NB4 (cell line): ENCODE results near the gene CLASRP.

Experiments used
- DNase-seq: peaks from one replicate; pipeline ENCODE4 v3.0.0; 2010; ENCODE audit warnings: low read depth
- H3K4me3 ChIP-seq: one replicate; pipeline ENCODE4 v1.5.1; 2011; ENCODE audit warnings: mild to moderate bottlenecking, low read depth, low read length, moderate library complexity
- CTCF ChIP-seq: IDR thresholded peaks from one replicate; pipeline ENCODE4 v1.5.1; 2012; ENCODE audit warnings: low read depth, low read length
- MYC ChIP-seq: IDR thresholded peaks from 2 replicates; pipeline ENCODE4 v1.6.1; 2011; ENCODE audit warnings: low read depth, low read length
- POLR2A ChIP-seq: IDR thresholded peaks from 2 replicates; pipeline ENCODE4 v1.6.1; 2011; ENCODE audit warnings: mild to moderate bottlenecking; ENCODE audit not compliant: insufficient read length; ENCODE audit errors: extremely low read depth
- TF ChIP-seq, protein P1 (sequence below): IDR thresholded peaks from 2 replicates; pipeline ENCODE4 v1.6.1; 2011; ENCODE audit warnings: low read depth, low read length

CLASRP gene

DNA sequence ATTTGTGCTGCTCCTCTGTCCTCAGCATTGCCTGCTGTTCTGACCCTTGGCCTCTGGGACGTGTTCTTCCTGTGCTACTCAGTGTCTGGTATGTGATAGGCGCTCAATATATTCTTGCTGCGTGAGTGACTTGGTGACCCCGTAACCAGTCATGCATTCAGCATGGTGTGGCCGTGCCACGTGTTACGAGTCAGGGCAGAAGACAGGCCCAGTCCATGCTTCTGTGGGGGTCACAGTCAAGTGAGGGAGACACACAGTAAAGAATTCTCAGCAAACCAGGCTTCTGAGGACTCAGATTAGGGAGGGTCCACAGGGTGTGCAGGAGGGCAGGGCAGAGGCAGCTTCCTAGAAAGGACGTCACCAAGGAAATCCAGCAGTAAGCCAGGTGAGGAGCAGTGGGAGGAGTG is 62.0 kb downstream of the CLASRP start:
- TF ChIP-seq CTCF = no peak
- TF ChIP-seq, protein P1, sequence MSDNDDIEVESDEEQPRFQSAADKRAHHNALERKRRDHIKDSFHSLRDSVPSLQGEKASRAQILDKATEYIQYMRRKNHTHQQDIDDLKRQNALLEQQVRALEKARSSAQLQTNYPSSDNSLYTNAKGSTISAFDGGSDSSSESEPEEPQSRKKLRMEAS = no peak
- no peak for TF ChIP-seq MYC
- TF ChIP-seq POLR2A = no peak
- no peak for DNase-seq
- no peak overlapping the region for H3K4me3 ChIP-seq

GRCh38 chr19:45101806-45102205 is 63.0 kb downstream of the CLASRP start:
- TF ChIP-seq MYC (no peak), CTCF (no peak), POLR2A (no peak)
- TF ChIP-seq, protein P1 = no peak
- no peak for DNase-seq
- no peak overlapping the region for H3K4me3 ChIP-seq

GRCh38 chr19:45102481-45102880 is 63.6 kb downstream of the CLASRP start:
- H3K4me3 ChIP-seq = no peak overlapping the region
- no peak for TF ChIP-seq CTCF
- DNase-seq = no peak

- no peak for DNase-seq
- TF ChIP-seq, protein P1 = no peak
- TF ChIP-seq MYC (no peak), POLR2A (no peak), CTCF (no peak)
Measured at GRCh38 chr19:45103156-45103507, 64.3 kb downstream of the CLASRP start.

DNA sequence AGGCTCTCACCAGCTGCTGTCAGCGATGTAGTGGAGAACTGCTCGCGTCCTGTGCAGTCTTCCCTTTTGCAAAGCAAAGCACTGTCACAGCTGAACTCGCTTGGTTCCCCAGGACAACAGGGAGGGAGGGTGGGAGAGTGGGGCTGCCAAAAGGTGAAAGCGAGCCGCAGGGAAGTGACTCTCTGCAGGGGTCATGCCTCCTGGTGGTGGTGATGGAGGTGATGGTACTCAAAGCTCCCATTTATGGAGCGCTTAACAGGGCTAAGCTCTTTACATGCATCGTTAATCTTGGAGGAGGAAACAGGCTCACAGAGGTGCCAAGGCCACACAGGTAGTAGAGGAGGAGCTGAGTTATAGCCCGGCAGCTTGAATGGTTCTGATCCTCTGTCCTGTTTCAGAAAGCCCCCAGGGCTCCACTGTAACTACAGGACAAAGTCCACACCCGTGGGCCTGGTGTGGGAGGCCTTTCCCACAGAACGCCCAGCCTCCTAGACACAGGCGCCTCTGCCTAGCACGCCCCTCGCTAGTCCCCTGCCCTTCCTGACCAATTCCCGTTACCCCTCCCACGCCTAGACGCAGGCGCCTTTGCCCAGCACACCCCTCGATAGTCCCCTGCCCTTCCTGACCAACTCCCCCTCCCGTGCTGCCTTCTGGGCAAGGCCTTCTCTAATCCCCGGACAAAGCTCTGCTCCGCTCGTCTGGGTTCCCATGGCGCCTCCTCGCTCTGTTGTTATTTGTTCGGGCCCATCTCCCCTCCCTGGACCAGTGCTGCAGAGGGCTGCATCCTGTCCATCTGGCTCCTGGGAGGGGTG is 64.9 kb downstream of the CLASRP start:
- no peak for DNase-seq
- no peak overlapping the region for H3K4me3 ChIP-seq
- TF ChIP-seq MYC = no peak
- no peak for TF ChIP-seq CTCF
- TF ChIP-seq, protein P1 = no peak
- no peak for TF ChIP-seq POLR2A

More at GRCh38 chr19:45103156-45103507, 64.3 kb downstream of the CLASRP start:
- no peak overlapping the region for H3K4me3 ChIP-seq
